Lower lobe of right lung (tissue), 2 donors: Measurements from ENCODE around the gene DIRAS2. TPM values are rescaled to one million over a fixed set of nuclear protein-coding genes. Genes with fewer than 3 reads are reported as not detected.

ENCODE experiments used
- ATAC-seq, 2 donors: fragments of 200-7000 bp; cut with Tn5 transposase; one replicate each; pipeline ENCODE4 v1.9.1; 2020 to 2022; ENCODE audit warnings: mild to moderate bottlenecking in 2 of 2, moderate library complexity in 2 of 2
- DNase-seq: peaks from one replicate; pipeline ENCODE4 v3.0.0-alpha.2; 2020
- H3K27ac ChIP-seq: fragments of 200-600 bp; one replicate; pipeline ENCODE4 v1.8.0; 2022
- H3K27me3 ChIP-seq: fragments of 200-600 bp; one replicate; pipeline ENCODE4 v1.8.0; 2022; ENCODE audit warnings: low read depth
- H3K36me3 ChIP-seq: fragments of 200-600 bp; one replicate; pipeline ENCODE4 v1.8.0; 2022; ENCODE audit warnings: mild to moderate bottlenecking
- H3K4me1 ChIP-seq: fragments of 200-600 bp; one replicate; pipeline ENCODE4 v1.8.0; 2022
- H3K4me3 ChIP-seq: fragments of 200-600 bp; one replicate; pipeline ENCODE4 v1.8.0; 2022; ENCODE audit warnings: mild to moderate bottlenecking
- H3K9me3 ChIP-seq: fragments of 200-600 bp; one replicate; pipeline ENCODE4 v1.8.0; 2022
- CTCF ChIP-seq: fragments of 200-600 bp; IDR thresholded peaks from one replicate; pipeline ENCODE4 v1.8.0; 2022; ENCODE audit warnings: antibody characterized with exemption, mild to moderate bottlenecking
- intact Hi-C: fragments of 100-400 bp; cut with DNase I; formaldehyde crosslinking; loops from one replicate; pipeline ENCODE4 v1.11.0; 2022
- total RNA-seq: library from RNA; stranded (reverse); fragmentation: NEBNext Ultra II Directional; extraction: Animal tissue kit (Norgen Biotek cat#: 25700); gene quantifications from one replicate; pipeline ENCODE4 v1.2.1, GENCODE V29; 2021
- donor health status: DM: no; HTN: yes; CAD: no; lungs with severe emphysema.

DIRAS2 gene
- total RNA-seq, 1 donor from 2014 or later = not detected

- Histone ChIP-seq H3K9me3 (no peaks in the 10 kb centered on the region), H3K27ac (no peak overlapping the region), H3K27me3 (peaks cover 8% of the 10 kb centered on the region), H3K4me3 (no peak overlapping the region), H3K4me1 (no peaks in the 10 kb centered on the region), H3K36me3 (no peaks in the 10 kb centered on the region)
- no peak for ATAC-seq
- intact Hi-C loops = no loop called here
- DNase-seq = no peak
- no peak for TF ChIP-seq CTCF
These were observed 9.9 kb downstream of the DIRAS2 start for GRCh38 chr9:90632647-90633207.

DNA sequence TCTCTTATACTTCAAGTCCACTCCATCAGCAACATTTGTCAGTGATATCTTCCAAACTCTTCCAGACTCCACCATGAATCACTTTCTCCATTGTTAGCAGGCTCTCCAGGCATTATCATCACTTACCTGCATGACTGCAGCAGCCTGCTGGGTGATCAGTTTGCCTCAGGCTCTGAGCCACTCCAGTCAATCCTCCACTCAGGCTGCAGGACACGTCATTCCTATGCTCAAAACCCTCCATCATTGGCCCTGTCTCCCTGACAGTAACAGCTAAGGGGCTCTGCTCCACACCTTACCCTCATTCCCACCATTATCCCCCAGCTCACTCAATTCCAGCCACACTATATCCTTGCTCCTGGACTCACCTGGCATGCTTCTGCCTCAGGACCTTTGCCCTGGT, 10.7 kb downstream of the DIRAS2 start:
- no peak for ATAC-seq
- intact Hi-C loops = no loop called here
- H3K9me3 ChIP-seq = no peaks in the 10 kb centered on the region
- H3K4me3 ChIP-seq = no peak overlapping the region
- H3K4me1 ChIP-seq = no peaks in the 10 kb centered on the region
- no peaks in the 10 kb centered on the region for H3K36me3 ChIP-seq
- no peak for TF ChIP-seq CTCF
- H3K27ac ChIP-seq = no peak overlapping the region
- no peak for DNase-seq
- peaks cover 8% of the 10 kb centered on the region for H3K27me3 ChIP-seq

DNA sequence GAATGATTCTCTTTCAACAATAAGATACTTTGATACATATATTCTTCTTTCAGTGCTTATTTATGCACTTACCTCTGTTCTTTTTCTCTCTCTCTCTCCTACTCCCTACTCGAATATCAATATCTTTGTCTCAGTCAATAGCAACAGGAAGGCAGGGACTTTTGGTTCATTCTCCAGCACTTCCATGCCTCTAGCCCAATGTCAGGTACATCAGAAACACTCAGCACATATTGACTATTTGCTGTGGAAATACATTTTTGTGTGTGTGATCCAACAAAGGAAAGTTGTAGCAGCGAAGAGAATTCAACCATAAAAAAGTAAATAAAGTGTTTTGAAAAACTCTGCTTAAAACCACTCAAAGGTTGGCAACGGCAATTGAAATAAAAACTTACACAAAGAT, 12.6 kb downstream of the DIRAS2 start:
- no peak overlapping the region for H3K4me3 ChIP-seq
- intact Hi-C loops = no loop called here
- H3K4me1 ChIP-seq = no peaks in the 10 kb centered on the region
- peaks cover 8% of the 10 kb centered on the region for H3K27me3 ChIP-seq
- DNase-seq = no peak
- no peak overlapping the region for H3K27ac ChIP-seq
- no peak for ATAC-seq
- no peaks in the 10 kb centered on the region for H3K9me3 ChIP-seq
- no peak for TF ChIP-seq CTCF
- no peaks in the 10 kb centered on the region for H3K36me3 ChIP-seq

- Histone ChIP-seq H3K4me1 (no peaks in the 10 kb centered on the region), H3K9me3 (no peaks in the 10 kb centered on the region), H3K4me3 (no peak overlapping the region), H3K27me3 (peaks cover 8% of the 10 kb centered on the region), H3K36me3 (no peaks in the 10 kb centered on the region), H3K27ac (no peak overlapping the region)
- DNase-seq (no peak), ATAC-seq (no peak)
- intact Hi-C loops = no loop called here
- no peak for TF ChIP-seq CTCF
These were observed 13.3 kb downstream of the DIRAS2 start for GRCh38 chr9:90629354-90629753.

GRCh38 chr9:90616806-90617205, 25.8 kb downstream of the DIRAS2 start:
- Histone ChIP-seq H3K4me1 (no peaks in the 10 kb centered on the region), H3K27me3 (no peaks in the 10 kb centered on the region), H3K9me3 (no peaks in the 10 kb centered on the region), H3K27ac (no peak overlapping the region), H3K4me3 (no peak overlapping the region), H3K36me3 (no peaks in the 10 kb centered on the region)
- DNase-seq = no peak
- intact Hi-C loops = no loop called here
- TF ChIP-seq CTCF = no peak
- no peak for ATAC-seq

- ATAC-seq (no peak), DNase-seq (no peak)
- TF ChIP-seq CTCF = no peak
- H3K9me3 ChIP-seq = no peaks in the 10 kb centered on the region
- H3K4me3 ChIP-seq = no peak overlapping the region
- H3K36me3 ChIP-seq = no peaks in the 10 kb centered on the region
- intact Hi-C loops = no loop called here
- no peak overlapping the region for H3K27ac ChIP-seq
- H3K27me3 ChIP-seq = no peaks in the 10 kb centered on the region
- H3K4me1 ChIP-seq = no peaks in the 10 kb centered on the region
These were observed 29.1 kb downstream of the DIRAS2 start for GRCh38 chr9:90613502-90613901.
